Activated CD4-positive, CD25-positive, alpha-beta regulatory T cell (primary cell): ENCODE results near the gene MIER3.

Experiments
- DNase-seq, 4 experiments: peaks; one replicate each; lab custom pipeline; 2025; lab: John Stamatoyannopoulos, UW

The MIER3 gene

DNA sequence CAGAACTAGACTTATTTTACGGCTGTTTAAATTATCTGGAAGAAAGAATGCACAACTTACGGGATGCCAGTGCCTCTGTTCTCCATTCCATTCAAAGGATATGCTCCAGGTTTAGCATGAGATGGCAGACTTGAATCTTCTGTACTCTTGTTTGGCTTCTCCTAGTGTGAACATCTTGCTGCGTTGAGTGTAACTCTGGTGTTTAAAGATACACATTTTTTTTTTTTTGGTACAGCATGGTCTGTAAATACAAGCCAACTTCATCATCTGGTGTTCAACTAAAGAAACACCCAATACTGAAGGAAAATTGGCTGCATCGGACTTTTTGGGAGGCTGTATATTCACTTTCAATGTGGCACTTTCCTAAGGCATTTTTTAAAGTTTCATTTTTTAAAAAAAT lies 7.4 kb upstream of the MIER3 start:
- DNase-seq: no peak

DNA sequence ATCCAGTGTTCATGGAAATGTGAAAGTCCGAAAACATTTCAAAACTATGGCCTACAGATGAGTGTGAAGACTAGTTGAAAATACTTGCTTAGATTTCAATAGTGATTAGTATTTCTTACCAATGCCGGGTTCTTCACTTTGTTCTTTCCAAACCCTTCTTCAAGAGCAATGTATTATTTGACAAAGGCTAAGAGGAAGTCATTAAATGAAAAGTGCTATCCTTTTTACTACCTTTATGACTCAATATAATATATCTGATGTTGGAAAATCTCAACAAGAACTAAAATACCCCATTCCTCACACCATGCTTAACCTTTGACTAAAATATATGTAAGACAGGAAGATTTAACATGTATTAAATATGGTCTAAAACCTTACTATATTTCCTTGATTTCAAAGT lies 6.7 kb upstream of the MIER3 start:
- no peak for DNase-seq

DNA sequence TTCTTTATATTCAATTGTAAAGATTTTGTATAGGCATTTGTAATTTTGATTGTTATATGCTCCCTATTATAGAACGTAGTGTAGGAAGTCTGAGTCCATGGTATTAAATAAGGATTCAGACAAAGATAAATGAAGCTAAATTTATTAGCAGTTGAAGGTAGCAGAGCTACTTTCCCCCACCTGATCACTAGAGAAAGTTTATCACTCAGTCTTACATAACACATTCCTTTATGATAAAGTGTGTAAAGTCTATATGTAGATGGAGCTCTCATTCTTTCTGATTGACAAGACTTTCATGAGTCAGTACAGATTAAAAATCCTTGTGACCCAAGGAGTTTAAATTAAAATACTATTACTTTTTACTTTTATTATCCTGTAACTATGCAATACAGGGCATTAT lies 2.3 kb upstream of the MIER3 start:
- DNase-seq: no peak

DNA sequence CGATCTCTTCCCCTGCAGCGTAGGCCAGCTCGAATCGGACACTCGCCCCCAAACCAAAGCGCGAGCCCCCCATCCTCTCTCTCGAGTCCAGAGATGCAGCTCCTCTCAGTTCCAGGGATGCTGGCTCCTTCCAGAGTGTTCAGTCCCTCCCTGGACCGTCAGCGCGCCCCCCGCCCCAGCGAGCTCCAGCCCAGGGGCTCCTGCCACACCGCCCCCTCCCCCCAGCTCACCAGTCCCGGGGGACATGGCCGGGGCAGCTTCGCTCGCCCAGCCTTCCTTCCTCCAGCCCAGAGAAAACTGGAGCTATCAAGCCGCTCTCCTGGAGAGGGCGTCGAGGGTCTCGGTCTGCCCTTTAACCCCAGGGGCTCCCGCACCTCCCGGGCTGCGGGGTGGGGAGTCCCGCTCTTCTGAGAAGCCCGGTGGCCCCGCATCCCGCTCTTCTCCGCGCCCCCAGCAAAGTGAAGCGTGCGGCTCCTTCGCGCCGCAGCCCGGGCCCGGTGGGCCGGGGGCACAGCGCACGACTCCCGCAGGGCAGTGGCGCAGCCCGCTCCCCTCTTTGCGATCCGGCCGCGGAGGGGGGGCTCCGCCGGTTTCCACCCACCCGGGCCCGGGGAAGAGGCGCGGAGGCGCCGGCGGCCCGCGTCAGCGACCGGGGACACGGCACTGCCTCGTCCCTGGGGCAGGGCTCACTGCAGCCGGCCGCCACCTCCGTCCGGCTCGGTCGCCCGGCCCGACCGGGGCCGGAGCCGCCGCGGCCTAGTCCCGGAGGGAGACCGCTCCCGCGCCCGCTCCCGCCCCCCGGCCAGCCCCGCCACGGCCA lies 587 bp downstream of the MIER3 start:
- DNase-seq: peak in 2 of 4 experiments; percentile 2 to 26

DNA sequence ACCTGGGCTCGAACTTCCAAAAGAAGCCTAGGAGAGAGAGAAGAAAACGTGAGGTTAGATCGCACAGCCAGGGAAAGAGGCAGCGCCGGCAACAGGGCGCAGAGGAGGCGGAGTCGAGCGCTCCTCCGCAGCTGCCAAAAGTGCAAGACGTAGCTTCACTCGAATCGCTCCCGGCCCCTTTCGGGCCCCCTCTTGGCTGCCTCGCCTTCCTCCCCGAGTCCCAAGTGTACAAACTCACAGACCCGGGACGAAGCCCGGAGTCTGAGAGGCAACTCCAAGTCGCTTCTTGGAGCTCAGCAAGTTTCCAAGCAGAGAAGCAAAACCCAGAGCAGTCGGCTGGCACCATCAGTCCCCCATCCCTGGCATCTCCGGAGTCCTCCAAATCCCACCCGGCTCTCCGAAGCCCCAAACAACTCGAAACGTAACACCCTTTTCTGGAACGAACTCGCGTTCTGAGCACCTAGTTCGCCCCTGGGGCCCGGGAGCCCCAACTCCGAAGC lies 1.2 kb downstream of the MIER3 start:
- DNase-seq: peak in 3 of 4 experiments; percentile 9 to 26 (median 22)

DNA sequence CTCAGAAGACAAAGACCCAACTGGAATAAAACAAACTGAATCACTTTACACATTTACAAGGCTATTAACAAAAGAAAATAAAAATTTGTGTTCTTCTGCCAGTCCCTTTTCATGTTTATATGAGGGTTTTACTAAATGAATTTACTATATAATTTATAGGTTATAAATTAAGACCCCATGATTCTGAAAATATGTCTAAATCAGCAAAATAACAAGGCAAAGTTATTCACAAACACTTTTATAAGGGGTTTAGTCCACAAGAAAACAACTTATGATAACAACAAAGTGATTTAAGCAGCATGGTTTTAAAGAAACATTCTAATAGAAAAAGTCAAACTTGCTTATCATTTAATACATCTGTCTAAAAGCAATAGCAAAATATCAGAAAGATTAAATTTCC lies 4.9 kb downstream of the MIER3 start:
- no peak for DNase-seq

DNA sequence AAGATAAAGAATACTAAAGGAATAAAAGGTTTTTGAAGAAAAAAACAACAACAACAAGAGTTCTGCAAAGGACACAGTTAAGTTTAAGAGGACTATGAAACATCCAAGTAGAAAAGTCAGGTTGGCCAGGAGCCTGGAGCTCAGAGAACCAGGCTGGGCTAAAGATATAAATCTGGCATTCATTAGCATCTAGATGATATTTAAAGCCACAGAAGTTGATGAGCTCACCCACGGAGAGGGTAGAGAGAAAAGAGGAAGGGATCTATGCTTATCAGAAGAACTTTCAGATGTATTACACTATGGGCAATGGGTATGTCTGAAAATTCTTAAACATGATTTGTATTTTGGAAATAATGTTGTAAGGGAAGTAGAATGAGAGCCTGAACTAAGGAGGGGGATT lies 9.9 kb downstream of the MIER3 start:
- no peak for DNase-seq

DNA sequence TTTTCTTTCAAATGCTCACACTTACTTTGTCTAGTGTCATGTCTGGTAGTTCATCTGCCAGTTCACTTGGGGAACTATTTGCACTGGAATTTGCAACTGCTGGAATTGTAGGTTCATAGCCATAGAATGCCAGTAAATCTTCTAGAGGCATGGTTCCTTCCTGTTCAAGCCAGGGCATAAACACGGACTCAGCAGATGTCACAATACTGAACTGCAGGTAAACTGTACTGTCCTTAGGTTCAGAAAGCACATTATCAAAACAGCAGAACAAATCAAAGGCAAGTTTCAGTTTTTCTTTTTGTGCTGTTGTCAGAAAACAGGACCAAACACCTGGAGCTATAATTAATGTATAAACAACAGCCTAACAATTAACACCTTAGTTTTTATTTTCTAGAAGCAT lies 13.1 kb downstream of the MIER3 start:
- DNase-seq: no peak

DNA sequence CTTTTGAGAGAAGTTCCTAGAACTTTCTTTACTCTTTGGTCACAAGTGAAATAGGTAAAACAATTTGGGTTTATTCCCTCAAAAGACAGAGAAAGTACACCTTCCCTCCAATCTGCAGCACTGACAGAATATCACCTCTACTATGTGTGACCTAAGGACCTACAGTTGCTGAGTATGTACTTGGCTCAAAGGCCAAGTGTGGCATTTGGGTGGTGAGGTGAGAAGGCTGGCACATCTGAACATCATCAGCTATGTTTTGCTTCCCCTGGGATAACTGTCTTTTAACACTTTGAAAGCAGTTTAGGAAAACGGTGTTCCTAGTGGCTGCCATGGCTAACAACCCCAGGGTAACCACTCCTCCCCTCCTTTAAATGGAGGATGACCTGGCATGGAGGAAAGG lies 17.6 kb downstream of the MIER3 start:
- DNase-seq: no peak

DNA sequence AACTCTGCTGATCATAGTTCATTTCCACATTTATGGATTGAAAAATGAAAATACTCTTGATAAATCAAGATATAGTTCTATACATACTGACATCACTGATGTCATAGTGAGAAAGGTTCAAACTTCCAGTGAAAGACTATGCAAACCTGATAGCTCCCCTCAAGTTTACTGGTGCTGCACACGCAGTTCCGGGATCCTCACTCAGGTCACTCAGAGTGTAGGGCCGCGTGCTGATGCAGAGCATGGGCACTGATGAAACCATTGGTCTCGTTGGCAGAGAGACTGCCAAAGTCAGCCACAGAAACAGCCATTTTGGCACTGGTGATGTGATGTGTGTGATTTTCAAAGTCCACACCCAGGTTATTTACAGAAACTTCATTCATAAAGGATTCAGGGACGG lies 29.0 kb downstream of the MIER3 start:
- no peak for DNase-seq

DNA sequence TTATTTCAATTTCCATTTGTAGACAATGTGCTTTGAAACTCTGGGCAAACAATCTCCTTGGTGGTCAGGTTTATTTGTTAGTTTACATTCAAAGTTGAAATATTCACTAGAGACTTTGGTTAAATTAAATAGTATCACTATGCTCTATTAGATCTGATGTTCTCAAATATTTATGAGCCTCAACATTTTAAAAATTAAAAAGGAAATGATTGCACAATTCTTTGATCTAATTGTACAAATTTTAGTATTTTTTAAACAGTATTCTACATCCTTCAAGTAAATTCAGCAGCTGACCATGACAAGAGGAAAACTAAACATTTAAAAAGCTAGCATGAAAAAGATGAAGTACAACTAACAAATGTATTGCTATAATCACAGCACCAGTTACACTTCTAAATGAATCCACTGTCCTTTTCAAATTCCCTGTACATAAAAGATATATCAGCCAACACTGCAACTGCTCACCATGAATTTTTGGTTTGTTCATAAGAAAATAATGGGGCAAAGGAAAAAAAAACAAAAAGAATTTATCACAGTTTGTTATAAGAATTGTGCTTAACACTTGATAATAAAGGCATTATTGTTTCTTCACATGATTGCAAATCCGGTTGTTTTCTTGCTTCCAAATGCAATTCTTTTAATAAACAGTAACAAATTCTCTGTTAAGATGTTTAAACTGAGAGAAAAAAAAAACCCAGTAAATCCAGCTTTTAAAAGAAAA lies 31.8 kb downstream of the MIER3 start:
- DNase-seq: no peak

DNA sequence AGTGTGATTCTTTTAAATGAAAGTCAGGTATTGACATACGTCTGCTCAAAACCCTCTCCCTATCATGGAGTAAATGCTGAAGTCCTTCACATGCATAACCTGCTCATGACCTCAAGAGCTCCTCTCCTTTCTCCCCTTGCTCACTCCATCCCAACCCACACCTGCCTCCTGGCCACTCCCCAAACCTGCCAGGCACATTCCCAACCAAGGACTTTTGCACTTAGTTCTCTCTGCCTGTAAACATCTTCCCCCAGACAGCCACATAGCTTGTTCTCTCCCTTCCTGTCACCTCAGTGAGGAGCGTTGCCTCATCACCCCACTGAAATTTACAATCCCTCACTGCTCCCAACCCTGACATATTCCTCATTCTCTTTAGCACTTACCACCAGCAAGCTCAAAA lies 33.9 kb downstream of the MIER3 start:
- no peak for DNase-seq

DNA sequence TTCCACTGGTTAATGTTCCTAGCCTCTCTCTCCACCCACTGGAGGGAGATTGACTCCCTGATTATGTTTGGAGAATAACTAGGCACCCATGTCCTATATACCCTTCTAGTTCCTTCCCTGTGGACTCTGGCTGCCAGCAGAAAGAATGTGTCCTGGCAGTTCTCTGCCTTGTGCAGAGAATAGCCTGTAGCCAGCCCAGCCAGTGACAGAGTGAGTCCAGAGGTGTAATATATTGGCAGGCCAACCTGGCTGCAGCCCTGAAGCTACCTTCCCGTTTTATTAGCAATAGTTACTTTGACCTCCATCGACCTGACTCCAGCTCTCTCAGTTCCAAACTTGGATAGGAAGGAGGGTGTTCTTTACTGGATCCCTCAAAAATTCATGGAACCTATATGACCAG lies 34.4 kb downstream of the MIER3 start:
- DNase-seq: no peak

DNA sequence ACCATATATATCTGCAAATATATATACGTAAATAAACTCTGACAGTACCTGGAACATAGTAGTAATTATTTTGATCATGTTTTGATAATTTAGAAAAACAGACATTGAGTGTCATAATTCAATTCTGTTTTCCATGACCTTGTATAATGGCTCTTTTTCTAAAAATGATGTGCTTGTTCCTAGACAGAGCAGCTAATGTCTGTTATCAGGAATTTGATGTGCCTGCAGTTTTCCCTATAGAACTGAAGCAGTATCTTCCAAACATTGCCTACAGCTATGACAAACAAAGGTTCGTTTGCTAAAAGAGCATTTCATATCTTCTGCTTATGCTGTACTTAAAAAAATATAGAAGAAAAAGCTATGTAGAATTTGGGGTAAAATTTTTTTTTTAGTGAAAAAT lies 37.2 kb downstream of the MIER3 start:
- DNase-seq: no peak

DNA sequence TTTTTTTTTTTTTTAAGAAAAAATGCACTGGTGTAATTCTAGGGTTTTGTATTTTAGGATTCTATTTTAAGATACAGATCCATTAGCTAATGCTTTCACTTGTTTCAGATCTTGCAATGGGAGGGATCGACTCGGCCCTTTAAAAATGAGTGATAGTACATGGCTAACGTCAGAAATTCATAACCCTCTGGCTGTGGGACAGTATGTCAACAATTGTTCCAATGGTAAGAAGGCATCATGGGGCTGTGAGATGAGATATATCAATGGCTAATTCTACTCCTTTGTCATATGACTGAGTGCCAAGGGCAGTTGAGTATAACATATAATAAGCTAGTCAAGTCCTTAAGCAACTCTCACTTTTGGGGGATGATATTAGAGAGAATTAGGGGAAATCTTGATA lies 38.2 kb downstream of the MIER3 start:
- no peak for DNase-seq

DNA sequence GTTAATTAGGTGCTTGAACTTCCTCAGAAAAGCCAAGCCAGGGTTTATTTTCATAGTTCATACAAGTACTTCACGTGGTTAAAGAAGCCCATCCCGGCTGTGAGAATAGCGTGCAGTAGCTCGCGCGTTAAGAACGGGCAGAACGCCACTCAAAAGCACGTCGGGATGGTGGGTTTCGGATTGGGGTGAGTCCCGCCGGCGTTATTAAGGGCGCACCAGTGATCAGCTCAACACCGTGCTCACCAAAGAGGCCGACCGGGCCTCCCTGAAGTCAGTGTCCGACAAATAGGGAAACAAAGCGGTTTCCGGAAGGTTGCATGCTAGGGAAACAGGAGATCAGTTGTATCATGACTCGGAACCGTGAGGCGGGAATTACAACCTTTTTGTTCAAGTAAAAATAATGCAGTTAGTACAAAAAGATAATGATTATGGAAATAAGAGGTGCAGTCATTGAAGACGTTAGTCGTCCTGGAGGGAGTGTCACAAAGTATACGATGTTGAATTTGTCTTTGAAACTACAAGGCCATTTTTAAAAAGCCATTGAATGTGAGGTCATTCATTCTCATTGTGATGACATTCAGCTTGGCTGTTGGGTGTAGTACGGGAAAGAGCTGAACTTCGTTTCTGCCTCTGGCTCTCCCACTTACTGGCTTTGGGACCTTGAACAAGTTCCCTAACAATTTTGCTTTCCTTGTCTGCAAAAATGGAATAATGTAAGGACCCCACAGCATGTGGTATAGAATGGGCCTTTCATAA lies 41.5 kb downstream of the MIER3 start:
- peak; percentile 3 to 31 (median 15) for DNase-seq

DNA sequence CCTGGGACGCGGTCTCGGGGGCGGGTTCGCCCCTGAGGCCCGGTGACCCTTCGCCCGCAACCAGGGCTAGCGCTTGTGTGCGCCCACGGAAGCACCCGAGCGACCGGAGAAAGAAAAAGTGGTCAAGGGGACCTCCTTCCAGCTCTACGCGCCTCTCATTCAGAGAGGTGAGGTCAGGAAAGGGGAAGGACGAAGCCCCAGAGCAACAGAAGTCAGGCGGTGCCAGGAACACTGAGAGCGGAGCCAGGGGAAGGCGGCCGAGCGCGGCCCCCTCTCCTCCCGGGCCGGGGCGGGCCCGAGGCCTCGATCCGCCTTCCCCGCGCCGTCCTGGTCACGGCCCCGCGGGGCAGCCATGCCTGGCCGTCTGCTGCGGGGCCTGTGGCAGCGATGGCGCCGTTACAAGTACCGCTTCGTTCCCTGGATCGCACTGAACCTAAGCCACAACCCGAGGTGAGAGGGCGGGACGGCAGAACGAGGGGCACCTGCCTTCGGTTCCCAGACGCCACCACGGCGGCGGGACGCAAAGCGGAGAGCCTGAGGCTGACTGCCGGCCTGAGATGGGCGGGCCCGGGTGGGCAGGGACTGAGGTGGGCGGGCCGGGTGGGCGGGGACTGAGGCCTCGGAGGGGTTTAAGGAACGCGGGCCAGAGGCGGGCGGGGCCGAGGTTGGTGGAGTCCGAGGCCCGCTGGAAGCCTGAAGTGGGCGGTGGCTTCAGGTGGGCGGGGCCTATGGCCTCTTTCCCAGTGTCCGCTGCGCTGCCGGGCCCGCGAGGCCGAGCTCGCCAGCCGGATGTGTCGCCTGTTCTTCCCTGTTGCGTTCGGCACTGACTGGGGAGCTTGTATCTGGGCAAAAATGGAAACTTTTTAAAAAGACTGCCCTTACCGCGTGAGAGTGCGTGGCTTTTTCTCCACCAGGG lies 42.4 kb downstream of the MIER3 start, which contains the start of gene SETD9:
Gene SETD9 (plus strand): TSS at position 303 of the 916 bp plus-strand sequence. CDS start 50 bp downstream, at position 353.
- peak; percentile 72 to 91 (median 84) for DNase-seq

DNA sequence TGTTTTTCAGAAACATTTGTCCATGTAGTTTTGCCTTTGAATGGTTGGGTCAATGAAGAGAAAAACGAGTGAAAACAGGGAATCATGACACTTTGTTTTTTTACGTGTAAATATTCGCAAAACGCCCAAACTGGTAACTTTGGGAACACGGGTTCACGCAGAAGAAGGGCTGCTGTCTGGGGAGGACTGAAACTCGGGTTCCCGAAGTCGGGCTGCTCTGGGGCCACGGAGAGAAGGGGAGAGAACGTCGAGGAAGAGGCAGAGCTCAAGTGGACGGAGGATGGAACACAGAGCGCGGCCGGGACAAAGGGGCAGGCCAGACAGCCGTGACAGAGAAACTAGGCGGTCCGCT lies 43.0 kb downstream of the MIER3 start:
- peak in 3 of 4 experiments; percentile 16 to 28 (median 19) for DNase-seq

DNA sequence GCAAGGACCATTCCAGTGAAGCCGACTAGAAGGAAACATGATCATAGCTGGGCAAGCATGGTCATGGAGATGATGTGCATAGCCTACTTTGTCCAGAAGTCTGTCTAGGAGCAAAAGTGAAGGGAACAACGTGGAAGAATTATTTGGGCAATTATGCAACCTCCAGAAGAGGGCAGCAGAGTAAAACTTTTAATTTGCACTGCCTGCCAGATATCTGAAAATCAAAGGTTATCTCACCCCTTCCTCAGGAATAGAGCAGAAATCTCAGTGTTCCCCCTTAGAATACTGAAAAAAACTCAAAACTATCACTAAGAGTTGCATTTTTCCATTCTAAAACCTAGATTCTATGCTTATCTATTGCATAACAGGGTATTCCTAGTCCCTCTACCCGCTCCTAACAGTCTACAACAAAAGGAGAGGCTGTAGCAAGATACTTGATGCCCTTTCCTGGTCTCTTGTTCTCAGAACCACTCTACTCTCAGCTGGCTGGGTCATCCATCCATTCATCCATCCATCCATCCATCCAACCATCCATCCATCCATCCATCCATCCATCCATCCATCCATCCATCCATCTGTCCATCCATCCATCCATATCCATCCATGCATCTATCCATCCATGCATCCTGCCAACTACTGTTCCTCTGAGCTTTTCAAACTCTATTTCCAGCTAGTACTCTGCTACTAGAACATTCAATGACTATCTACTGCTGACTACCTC lies 50.9 kb downstream of the MIER3 start:
- peak in 1 of 4 experiments; percentile 1 for DNase-seq

DNA sequence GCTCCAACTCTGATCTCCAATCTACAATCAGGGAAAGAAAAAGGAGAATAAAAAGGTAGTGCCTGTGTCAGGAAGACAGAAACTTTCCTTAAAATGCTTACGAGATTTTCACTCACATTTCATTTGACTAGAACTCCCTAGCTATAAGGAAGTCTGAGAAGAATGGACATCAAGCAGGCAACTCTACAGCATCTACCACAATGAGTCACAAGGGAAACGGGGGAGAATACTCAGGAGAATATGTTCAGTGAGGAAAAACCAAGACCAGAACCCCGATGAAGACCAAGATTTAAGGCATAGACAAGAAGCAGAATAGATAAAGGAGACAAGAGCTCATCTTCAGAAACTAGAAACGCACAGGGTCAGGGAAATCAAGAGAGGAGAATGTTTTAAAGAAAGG lies 51.5 kb downstream of the MIER3 start:
- no peak for DNase-seq

DNA sequence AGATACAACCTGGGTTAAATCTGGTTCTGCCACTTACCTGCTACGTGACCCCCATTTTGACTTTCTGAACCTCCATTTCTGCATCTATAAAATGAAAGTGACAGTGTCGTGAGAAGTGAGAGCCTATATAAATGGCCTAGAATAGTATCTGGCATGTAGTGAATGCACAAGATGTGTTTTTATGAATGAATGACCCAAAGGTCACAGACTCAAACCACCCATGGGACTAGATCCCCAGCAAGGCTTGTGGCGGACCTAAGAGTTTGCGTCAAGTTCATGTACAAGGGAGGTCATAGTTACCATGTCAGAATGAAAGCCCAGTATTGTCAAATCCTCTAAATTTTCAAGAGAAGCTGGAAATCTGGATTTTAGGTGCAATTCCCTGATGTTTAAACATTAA lies 53.7 kb downstream of the MIER3 start:
- no peak for DNase-seq
